Bone marrow (tissue), 2 donors: ENCODE measurements around the gene TMEM200A.
"Not testable (repeated sequence)": the region's sequence is repeated elsewhere in the genome, so short reads cannot be mapped to it uniquely, and the experiment has no call there.

ENCODE experiments used
- DNase-seq, 2 donors: peaks; one replicate each; lab custom pipeline; 2025; lab: John Stamatoyannopoulos, UW

TMEM200A gene

DNA sequence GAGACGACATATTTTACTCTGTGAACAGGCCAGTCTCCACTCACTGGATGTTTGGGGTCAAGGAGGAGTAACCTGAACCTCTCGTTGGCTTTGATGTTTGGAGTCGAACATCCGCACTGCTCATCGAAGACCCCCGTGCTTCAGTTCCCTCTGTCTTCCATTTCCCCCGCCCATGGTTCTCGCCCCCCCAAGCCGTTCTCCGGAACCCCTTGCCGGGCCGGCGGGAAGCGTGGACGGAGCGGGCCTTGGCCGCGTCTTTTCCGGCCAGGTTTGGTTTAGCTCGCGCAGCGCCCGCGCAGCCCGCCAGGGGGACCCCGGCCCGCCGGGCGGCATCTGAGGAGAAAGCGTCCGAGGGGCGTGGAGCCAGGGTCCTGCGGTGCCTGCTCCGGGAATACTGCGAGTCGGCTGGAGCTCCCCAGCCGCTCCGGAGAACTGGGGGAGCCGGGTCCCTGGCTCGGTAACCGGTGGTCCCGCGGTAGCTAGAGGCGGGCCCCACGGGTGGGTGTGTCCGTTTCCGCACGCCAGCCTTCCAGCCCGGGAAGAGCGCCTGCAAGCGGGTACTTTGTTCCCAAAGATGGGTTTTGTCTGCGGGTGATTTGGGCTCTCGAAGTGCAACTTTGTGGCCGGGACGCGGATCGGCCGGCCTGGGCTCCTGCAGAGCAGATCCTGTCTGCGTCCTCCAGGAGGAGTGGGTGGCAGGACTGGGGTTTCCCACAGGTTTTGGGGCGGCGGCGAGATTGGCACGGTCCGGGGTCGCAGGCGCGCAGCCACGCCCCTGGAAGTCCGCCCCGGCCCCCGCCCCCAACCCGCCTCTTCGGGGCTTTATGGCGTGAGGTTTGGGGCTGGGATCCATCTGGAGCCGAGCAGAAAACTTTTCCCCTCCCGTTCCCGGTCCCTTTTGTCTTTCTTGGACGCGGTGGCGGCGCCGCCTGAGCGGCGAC lies at the start of gene TMEM200A:
Gene TMEM200A, plus strand, starts transcription at position 852 of the 941 bp plus-strand sequence. CDS start 74,406 bp downstream, outside the sequence.
- DNase-seq = no peak

DNA sequence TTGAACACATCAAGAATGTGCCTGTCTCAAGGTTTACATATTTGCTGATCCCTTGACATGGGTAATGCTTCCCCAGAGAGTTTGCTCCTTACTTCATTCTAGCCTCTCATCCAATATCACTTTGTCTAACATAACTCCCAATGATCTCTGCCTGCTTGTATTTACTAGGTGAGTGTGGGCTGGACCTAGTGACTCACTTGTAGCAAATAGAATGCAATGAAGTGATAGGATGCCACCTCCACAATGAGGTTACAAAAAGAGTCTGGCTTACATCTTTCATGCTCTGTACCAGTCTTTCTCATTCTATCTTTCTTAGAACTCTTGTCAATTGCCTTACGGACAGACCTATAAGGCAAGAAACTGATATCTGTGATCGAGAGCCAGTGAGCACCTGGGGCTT lies 44.9 kb upstream of the TMEM200A start:
- DNase-seq = no peak

DNA sequence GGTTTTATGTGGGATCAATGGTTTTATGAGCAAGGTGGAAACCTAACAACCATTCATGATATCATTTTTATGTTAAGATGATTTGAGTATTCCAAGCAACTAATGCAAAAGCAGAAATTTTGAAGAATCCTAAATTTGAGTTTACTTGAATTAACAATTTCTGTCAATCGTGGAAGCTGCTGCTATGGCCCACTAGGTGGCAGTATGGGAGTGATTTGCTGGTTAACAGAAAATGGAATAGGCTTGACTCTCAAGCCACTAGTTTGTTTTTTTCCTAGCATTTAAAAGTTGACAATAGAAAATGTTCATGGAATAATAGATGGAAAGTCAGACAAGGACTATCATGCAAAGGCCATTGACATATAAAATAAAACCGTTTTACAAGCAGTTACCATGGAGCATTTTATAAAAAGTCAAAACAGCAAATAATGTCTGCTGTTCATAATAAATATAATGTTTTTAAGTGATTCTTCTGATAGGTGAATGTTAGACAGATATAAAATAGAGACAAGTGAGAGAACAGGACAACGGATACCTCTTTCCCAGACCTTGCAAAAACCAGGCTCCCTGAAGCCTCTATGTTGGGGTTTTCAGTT lies 43.0 kb upstream of the TMEM200A start:
- peak in 1 of 2 donors; percentile 53 for DNase-seq

DNA sequence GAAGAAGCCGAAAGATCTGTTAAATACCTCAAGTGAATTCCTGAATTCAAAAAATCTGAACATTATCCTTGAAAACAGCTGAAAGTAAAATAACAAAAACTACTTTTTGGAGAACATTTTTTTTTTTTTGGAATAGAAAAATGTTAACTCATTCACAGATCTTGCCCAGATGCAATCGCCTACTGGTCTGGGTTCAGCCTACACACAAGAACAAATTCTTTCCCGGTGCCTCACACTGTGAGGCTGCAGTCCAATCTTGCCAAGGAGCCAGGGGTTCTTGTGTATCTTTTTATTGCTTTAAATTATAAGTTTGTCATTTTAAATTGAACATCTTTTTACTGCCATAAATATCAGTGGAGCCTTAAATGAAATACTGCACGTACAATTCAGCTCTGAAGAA lies 41.2 kb upstream of the TMEM200A start:
- no peak for DNase-seq

DNA sequence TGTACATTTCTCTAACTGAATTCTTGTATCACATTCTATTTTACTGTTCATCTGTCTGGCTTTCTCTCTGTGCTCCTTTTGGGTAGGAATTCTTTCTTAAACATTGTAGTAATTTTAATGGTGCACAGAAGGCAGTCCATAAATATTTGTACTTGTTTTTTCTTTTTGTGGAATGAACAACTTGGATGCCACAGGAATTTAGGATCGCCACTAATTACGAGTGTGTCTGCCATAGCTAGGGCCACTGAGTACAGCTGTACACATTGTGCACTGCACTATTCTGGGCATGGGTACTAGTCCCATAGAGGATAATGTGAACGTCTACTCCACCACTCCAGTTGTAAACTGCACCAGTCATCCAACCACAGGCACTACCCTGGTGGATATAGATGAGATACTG lies 39.3 kb upstream of the TMEM200A start:
- DNase-seq = no peak

DNA sequence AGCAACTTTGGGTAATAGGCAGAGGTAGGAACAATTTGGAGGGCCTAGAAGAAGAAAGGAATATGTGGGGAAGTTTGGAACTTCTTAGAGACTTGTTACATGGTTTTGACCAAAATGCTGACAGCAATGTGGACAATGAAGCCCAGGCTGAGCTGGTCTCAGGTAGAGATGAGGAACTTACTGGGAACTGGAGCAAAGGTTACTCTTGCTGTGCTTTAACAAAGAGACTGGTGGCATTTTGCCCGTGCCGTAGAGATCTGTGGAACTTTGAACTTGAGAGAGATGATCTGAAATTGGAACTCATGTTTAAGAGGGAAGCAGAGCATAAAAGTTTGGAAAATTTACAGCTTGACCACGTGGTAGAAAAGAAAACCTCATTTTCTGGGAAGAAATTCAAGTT lies 28.3 kb upstream of the TMEM200A start:
- no peak for DNase-seq

DNA sequence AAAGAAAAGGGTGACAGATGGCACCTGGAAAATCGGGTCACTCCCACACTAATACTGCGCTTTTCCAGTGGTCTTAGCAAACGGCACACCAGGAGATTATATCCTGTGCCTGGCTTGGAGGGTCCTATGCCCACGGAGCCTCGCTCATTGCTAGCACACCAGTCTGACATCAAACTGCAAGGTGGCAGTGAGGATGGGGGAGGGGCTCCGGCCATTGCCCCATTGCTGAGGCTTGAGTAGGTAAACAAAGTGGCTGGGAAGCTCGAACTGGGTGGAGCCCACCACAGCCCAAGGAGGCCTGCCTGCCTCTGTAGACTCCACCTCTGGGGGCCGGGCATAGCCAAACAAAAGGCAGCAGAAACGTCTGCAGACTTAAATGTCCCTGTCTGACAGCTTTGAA lies 19.5 kb upstream of the TMEM200A start:
- DNase-seq = not testable (repeated sequence)

DNA sequence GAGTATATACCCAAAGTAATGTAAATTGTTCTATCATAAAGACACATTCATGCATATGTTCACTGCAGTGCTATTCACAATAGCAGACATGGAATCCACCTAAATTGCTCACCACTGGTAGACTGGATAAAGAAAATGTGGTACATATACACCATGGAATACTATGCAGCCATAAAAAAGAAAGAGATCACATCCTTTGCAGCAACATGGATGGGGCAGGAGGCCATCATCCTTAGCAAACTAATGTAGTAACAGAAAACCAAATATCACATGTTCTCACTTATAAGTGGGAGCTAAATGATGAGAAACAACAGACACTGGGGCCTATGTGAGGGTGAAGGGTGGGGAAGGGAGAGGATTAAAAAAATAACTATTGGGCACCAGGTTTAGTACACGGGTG lies 11.5 kb upstream of the TMEM200A start:
- no peak for DNase-seq

DNA sequence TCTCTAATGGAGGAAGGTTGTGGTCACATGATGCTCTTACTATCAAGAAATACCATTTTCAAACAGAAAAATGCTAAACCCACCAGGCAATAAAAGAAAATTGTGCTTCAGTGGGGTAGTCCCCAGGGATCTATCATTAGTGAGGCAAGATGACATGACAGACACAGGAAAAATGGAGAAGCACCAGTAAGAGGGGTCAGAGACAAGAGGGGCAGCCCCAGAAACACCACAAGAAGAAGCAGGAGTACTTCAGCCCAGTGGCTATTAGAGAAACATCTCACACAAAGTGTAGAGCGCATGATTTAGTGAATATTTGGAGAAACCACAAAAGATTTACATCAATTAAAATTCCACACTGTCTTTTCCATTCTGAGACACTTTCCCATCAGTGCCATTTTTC lies 10.2 kb upstream of the TMEM200A start:
- no peak for DNase-seq

DNA sequence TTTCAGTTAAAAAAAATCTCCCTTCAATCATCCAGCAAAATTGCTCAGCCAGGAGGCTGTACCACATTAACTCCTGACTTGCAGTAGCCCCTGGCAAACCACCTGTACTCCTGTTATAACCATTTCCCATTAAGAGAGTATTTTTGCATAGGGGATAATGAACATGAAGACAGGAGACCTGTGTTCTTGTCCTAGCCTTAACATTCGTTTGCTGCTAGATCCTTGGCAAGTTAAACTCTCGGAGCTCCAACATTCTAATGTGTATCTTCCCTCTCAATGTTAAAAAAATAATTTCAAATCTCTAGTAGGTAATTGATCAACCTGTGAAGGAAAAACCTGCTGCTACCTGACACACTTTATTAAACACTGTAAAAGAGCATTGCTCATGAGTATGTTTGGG lies 8.4 kb upstream of the TMEM200A start:
- no peak for DNase-seq

DNA sequence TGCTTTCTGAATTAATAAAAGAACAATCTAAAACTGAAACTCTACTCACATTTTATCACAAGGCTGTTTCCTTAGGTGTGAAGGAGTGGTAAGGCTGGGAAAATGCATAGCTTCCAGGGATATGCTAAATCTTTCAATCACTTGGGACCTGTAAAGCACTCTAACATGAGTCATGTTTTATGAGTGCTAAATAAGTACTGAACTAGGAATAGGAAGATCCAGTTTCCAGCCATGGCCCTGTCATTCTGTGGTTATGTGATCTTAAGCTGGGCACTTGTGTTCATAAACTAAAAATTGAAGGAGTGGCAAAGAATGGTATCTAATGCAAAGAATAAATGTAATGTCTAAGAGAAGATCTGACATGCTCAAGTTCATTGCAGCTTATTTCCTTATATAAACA lies 6.1 kb upstream of the TMEM200A start:
- no peak for DNase-seq

DNA sequence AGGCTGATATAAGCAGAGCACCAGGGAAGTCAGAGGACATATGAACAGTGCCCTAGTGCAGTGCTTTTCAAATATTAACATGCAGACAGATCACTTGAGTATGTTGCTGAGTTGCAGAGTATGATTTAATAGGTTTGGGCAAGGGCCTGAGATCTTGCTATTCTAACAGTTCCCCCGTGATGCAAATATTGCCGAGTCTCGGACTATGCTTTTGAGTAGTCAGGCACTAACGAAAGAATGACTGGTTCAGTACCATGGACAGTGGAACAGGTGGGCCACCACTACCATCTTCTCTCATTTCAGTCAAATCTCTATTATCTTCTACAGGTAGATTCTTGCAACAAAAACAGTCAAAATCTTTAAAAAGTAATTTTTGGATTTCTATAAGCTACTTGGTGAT lies 3.7 kb upstream of the TMEM200A start:
- DNase-seq = no peak

DNA sequence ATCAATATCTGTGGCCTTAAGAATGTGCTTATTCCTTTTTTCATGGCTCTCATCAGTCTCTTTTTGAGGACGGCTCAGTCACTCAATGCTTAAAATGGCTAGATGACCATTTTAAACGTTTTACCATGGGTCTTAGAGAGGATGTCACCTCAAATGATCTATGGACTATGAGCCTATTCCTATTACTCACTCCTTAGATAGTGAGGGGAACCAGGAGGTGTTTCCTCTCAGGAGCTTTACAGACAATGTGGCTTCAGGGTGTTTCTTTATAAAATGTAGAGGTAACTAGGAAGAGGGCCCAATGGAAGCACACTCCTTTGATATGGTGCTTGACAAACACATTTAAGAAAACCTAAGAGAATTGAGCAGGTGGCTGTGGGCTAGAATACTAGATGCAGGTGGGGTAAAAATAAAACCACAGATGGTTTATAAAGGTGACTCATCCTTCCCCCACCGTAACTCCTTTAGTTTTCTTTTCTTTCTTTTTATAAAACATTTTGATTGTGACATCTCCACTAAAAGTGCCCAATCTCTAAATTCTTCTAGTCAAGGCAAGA lies 1.5 kb upstream of the TMEM200A start:
- DNase-seq = no peak

DNA sequence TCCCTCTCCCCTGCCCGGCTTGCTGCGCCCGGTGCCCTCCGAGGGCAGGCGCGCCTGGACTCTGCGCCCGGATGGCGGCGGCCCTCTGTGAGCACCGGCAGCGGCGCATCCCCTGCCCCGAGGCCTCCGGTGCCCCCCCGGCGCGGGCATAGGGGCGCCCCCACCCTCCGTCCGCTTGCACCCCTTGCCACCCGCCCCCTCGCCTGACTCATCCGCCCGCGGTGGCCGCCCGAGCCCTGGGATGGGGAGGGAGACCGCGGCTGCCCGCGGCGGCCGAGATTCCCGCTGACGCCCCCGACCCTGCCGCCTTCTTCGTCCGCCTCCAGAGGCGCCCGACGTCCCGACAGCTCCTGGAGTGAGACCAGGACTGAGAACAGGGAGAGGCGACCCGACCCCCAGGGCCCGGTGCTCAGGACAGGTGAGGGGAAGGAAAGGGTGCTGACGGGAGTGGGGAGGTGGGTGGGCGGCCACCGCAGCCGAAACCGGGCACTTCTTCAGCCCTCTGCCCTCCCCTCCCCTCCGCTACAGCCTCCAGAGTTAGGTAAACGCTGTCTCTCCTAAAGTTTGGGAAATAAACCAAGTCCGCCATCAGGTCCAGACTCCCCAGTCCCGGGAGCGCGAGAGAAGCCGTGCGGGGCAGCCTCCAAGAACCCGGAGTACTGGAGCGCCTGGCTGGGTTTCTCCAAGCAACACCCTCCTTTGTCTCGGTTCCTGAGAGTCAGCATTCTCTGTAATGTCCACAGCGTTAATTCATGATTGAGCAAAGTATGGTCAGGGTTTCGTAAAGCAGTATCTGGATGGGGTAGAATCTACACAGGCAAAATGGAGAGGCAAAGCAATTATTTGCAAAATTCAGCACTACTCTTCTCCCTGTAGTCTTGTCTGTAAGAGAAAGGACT lies 539 bp downstream of the TMEM200A start:
- DNase-seq = peak in 1 of 2 donors; percentile 14

DNA sequence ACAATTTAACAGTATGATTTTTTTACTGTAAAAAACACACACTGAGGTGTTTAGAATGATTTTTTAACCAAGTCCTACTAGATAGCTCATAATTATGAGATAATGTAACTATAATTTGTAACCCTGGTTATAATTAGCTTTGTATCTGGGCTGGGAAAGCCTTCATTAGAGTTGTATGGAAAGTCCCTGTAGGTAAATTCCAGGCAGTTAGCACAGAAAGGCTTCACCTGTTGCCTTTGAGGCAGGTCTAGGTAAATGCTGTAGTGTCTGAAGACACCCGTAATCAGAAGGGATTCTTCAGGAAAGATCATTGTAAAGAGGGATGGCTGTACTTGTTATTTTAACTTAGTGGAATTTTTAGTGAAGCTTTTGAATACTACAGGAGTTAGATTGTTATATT lies 1.9 kb downstream of the TMEM200A start:
- DNase-seq = no peak

DNA sequence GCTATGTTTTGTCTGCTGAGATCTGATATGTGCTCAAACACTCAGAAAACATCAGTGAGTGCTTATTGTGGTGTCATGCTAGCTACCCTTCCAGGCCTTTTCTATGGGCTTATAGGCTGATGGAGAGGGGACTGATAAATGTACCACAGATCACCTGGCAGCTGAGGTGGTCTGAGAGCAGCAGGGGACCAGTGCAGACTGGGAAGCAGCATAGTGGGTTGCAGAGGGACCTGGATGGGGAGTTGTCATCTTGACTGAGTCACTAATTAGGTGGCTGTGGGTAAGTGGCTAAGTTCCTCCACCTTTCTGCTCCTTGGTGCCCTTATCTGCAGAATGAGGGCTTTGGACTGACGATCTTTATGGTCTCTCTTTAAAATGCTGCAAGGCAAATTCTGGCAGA lies 2.8 kb downstream of the TMEM200A start:
- no peak for DNase-seq

DNA sequence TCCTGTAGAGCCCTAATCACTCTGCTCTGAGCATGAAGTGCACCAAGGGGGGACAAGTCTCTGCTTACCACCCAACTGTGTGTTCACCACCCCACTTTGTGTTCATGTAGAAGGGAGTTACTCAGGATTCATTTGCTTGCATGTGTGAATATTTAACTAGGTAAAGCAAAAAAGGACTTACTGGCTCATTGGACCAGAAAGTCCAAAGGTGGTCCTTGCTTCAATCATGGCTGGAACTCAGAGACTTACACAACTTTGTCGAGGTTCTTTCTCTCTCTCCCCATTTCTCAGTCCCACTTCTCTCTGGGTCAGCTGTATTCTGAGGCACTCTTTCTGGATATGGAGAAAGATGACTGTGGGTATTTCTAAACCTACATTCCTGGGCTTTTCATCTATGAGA lies 4.0 kb downstream of the TMEM200A start:
- no peak for DNase-seq

DNA sequence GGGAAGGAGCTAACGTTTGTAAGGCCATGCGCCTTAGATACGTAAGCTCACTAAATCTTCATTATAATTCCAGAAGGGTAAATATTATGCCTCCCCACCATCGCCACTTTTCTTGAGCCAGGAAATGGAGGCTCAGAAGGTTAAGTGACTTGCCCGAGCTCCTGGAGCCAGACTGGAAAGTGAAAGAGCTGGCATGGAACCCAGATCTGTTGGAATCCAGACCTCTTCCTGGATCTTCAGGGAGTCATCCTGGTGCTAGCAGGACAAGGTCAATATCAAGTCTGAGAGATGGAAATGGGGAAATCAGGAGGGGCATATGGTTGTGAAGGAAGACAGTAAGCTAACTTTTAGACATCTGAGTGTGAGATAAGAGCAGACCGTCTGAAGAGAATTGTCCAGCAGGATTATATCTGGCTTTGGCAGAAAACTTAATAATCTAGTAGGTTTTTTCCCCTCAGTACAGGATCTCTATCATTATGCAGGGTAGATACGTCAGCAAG lies 6.2 kb downstream of the TMEM200A start:
- DNase-seq = no peak

DNA sequence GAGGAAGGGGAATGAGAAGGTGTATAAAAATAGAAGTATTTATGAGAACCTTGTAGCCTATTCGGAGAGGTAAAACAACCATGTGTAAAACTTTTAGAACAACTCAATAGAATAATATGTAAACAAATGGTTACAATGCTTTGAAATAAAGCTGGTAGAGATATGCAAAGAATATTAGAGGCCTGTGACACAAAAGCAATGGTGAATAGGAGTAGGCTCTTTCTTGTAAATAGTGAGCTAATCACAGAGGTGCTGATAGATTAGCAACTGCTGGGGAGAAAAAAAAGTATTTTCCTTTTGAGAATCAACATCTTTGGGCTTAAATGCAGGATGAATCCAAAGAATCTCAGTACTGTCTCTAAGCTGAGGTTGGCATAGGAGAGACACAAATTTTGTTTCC lies 7.0 kb downstream of the TMEM200A start:
- no peak for DNase-seq

DNA sequence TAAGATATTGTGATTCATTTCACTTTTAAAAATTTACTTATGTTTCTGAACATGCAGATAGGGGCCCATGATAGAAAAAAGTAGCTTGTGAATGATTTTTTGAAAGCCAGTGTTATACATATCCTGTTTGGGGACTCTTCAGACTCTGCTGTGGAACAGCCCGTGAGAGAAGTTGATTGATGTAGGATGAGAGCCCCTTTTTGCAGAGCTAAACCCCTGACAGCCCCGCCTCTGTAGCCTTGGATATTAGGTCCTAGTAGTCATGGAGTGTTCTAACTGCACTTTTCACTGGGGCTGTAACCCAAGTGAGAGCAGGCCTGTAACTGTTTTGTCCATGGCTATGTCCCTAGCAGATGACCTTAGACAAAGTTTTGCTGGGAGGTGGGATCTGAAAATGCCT lies 8.2 kb downstream of the TMEM200A start:
- DNase-seq = no peak

DNA sequence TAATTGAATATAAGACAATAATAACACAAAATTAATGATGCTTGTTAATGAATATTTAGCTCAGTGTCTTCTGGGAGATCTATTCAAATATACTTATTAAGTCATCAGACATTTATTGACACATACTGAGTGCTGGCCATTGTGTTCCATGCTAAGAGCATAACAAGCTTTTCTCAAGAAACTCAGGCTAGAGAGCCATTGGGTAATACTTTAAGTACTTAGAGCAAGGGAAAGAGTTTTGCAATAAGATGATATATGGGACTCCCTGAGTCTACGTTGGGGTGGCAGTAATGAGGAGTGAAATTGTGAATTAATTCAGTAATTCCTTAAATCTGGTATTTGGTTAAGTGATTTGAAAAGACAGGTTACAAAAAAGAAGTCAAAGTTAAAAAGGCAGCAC lies 11.1 kb downstream of the TMEM200A start:
- DNase-seq = no peak

DNA sequence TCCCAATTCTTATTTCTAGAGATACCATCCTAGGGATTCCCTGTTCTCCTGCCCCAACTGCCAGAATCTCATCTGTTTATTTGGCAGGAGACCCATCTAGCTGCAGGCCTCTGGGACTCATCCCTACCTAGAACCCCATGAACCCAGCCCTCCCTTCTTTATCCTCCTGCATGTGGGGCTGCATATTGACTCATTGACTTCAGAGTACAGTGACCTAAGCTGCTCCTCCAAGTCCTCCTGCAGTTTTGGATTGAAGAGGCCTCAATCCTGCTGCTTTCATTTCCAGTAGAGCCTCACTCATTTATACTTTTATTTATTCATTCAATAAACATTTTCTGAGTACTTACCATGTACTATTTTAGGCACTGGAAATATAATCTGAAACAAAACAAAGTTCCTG lies 11.6 kb downstream of the TMEM200A start:
- no peak for DNase-seq
